MG63 (cell line): ENCODE results near the gene HECW1. TPM values are rescaled to one million over a fixed set of nuclear protein-coding genes. Genes with fewer than 3 reads are reported as not detected.
"Not testable (repeated sequence)": the region's sequence is repeated elsewhere in the genome, so short reads cannot be mapped to it uniquely, and the experiment has no call there.

Experiments used
- DNase-seq: peaks from one replicate; pipeline ENCODE4 v3.0.0-alpha.2; 2020
- H3K27me3 ChIP-seq: fragments of 250-450 bp; sonication (Bioruptor Pico); 2 replicates; pipeline ENCODE4 v1.5.1; 2020; ENCODE audit warnings: mild to moderate bottlenecking, moderate library complexity
- H3K36me3 ChIP-seq: fragments of 250-450 bp; sonication (Bioruptor Pico); 2 replicates; pipeline ENCODE4 v1.5.1; 2020; ENCODE audit warnings: mild to moderate bottlenecking, moderate library complexity
- H3K4me3 ChIP-seq: fragments of 250-450 bp; sonication (Bioruptor Pico); 2 replicates; pipeline ENCODE4 v1.5.1; 2020; ENCODE audit warnings: mild to moderate bottlenecking, moderate library complexity
- H3K9me3 ChIP-seq: fragments of 250-450 bp; sonication (Bioruptor Pico); 2 replicates; pipeline ENCODE4 v1.5.1; 2020; ENCODE audit warnings: mild to moderate bottlenecking, moderate library complexity
- total RNA-seq: library from RNA; depleted of rRNA; stranded (reverse); fragments of >200 nt; shearing (Covaris generic); gene quantifications from 2 replicates; pipeline ENCODE4 v1.2.3, GENCODE V29; 2014; ENCODE audit warnings: low replicate concordance; rRNA removed

HECW1 gene
- total RNA-seq, 1 experiment from 2014 or later, result 18.4 TPM

DNA sequence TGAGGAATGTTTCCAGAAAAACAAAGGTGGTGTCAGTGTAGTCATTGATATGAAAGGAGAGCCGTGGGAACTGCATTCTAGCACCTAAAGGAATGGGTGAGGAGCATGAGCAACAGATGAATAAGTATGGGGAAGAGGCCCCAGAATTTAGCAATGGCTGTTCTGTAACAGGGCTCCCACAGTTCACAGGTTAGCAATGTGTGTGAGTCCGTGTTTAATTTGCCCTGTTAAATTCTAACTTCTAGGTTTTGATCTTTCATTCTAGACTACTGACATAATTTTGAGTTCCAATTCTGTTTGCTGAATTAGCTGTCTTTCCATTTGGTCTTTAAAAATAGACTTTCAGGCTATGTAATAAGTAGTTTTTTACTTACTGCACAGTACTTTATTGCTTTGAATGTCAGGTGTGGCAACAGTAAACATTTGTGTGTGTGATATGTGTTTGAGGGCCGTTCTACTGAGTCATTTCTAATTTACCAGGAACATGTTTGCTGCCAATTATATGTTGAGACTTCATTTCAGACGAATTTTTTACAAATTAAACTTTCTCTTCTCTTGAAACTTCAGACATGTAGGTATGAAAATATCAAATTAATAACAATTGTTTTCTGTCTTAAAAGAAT, 479.2 kb downstream of the HECW1 start:
- Histone ChIP-seq H3K4me3 (no peak overlapping the region), H3K27me3 (no peaks in the 10 kb centered on the region), H3K36me3 (peaks cover 19% of the 10 kb centered on the region), H3K9me3 (no peaks in the 10 kb centered on the region)
- DNase-seq, result no peak

DNA sequence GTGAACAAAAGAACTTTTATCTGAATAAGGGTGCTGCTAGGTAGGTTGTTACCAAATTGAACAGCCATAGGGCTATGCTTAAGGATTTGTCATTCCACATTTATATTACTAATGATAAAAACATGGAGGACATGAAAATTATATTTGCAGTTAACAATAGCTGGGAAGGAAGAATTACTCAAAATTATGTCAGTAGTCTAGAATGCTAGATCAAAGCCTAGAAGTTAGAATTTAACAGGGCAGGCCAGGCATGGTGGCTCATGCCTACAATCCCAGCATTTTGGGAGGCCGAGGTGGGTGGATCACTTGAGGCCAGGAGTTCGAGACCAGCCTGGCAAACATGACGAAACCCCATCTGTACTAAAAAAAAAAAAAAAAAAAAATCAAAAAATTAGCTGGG, 479.9 kb downstream of the HECW1 start:
- no peaks in the 10 kb centered on the region for H3K9me3 ChIP-seq
- H3K27me3 ChIP-seq, result no peaks in the 10 kb centered on the region
- H3K36me3 ChIP-seq, result peaks cover 26% of the 10 kb centered on the region
- no peak for DNase-seq
- no peak overlapping the region for H3K4me3 ChIP-seq

DNA sequence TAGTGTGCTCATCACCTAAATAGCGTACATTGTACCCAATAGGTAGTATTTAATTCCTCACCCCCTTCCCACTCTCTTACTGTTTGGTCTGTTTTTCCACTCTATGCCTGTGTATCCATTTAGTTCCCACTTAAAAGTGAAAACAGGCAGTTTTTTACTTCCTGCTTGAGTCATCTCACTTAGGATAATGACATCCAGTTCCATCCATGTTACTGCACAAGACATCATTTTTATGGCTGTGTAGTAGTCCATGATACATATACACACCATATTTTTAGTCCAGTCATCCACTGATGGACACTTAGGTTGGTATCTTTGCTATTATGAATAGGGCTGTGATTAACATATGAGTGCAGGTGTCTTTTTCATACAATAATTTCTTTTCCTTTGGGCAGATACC, 480.6 kb downstream of the HECW1 start:
- no peak for DNase-seq
- H3K36me3 ChIP-seq, result peaks cover 33% of the 10 kb centered on the region
- H3K9me3 ChIP-seq, result no peaks in the 10 kb centered on the region
- no peaks in the 10 kb centered on the region for H3K27me3 ChIP-seq
- H3K4me3 ChIP-seq, result no peak overlapping the region

DNA sequence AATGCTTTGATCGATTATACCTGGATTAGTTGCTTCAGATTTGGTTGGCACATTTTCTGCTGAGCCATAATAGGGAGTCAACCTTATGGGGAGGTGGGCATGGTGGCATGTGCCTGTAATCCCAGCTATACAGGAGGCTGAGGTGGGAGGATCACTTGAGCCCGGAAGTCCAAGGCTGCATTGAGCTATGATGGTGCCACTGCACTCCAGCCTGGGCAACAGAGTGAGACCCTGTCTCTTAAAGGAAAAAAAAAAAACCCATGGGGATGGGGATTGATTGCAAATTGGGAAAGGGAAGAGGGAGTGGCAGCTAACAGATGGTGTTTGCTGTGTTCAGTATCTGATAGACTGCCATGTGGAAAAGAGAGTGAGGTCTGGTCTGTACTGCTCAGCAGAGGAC, 481.6 kb downstream of the HECW1 start:
- Histone ChIP-seq H3K27me3 (no peaks in the 10 kb centered on the region), H3K4me3 (no peak overlapping the region), H3K9me3 (no peaks in the 10 kb centered on the region), H3K36me3 (peaks cover 37% of the 10 kb centered on the region)
- no peak for DNase-seq

DNA sequence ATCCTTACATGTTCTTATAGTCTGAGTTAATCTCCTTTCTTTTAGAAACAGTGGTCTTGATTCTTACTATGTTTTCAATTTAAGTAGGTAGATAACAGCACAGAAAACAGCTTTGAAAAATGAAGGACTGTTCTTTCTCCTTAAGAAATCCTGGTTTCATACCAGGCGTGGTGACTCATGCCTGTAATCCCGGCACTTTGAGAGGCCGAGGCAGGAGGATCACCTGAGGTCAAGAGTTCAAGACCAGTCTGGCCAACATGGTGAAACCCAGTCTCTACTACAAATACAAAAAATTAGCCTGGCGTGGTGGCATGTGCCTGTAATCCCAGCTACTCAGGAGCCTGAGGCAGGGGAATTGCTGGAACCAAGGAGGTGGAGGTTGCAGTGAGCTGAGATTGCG, 484.0 kb downstream of the HECW1 start:
- peaks cover 53% of the 10 kb centered on the region for H3K36me3 ChIP-seq
- peak; percentile 25 for DNase-seq
- not testable (repeated sequence) for H3K4me3 ChIP-seq, H3K9me3 ChIP-seq, H3K27me3 ChIP-seq

DNA sequence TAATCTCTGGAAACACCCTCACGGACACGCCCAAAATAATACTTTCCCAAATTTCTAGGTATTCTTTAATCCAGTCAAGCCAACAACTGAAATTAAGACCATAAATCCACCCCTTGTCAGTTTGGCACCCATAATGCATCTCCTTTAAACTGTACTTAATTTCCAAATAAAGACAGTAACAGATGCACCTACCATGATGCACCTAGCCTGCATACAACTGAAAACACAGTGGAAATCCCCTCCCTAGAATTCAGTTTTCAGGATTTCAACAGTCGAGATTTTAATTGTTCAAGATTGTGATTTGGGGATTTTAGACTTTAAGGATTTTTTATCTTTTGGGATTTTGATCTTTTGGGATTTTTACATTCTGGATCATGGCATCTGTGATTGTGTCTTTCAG, 487.6 kb downstream of the HECW1 start:
- DNase-seq, result no peak
- no peaks in the 10 kb centered on the region for H3K9me3 ChIP-seq
- peaks cover 83% of the 10 kb centered on the region for H3K36me3 ChIP-seq
- H3K4me3 ChIP-seq, result no peak overlapping the region
- H3K27me3 ChIP-seq, result no peaks in the 10 kb centered on the region

DNA sequence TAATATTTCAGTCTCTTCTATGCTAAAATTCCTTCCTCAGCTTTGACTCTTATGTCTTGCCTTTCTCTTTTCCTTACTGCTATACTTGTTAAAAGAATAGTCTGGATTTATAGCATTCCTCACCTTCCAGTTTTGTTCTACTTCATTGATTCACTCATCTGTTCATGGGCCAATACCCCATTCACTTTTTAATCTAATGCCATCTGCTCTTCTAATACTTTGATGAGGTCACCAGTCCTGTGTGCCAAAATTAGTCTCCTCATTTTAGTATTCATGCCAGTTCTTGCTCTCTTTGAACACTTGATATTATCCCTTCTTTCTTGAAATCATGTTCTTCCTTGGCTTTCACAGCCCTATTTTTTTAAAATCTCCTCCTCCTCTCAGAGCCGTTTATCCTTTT, 489.8 kb downstream of the HECW1 start:
- no peak overlapping the region for H3K4me3 ChIP-seq
- no peaks in the 10 kb centered on the region for H3K9me3 ChIP-seq
- peaks cover 73% of the 10 kb centered on the region for H3K36me3 ChIP-seq
- DNase-seq, result no peak
- H3K27me3 ChIP-seq, result no peaks in the 10 kb centered on the region

DNA sequence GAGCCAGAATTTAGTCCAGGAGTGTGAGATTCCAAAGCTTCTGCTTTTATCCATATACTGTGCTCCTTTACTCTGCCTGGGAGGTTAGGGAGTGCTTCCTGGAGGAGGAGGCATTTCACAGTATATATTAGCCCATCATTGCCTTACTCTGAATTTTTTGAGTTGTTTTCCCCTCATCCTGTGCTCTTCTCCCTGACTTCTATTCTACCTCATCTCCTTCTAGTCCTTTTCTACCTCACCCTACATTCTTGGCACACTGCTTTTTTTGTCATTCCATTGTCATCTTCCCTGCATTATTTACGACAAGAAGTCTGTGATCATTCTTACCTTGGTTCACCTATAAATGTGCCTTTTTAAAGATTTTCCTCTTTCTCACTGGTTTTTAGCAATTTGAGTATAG, 491.8 kb downstream of the HECW1 start:
- Histone ChIP-seq H3K4me3 (no peak overlapping the region), H3K9me3 (no peaks in the 10 kb centered on the region), H3K36me3 (peaks cover 72% of the 10 kb centered on the region), H3K27me3 (no peaks in the 10 kb centered on the region)
- DNase-seq, result no peak

DNA sequence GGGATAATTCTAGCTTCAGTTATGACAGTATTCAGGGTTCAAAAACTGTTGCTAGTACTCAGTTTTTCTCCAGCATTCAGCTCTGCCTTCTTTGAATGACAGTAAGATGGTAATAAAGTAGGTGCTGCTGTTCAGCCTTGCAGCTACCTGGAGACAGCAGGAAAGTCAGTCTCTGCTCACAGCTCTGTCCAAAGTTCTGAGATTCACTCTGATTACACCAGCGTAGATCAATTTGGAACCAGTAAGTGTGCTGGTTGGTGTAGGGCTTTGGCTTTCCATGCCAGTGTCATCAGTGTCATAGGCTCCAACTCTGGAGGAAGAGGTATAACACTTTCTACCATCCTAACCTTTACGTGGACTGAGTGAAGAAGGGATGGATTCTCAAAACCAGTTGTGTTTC, 496.6 kb downstream of the HECW1 start:
- H3K27me3 ChIP-seq, result no peaks in the 10 kb centered on the region
- H3K4me3 ChIP-seq, result no peak overlapping the region
- H3K9me3 ChIP-seq, result no peaks in the 10 kb centered on the region
- peaks cover 62% of the 10 kb centered on the region for H3K36me3 ChIP-seq
- DNase-seq, result no peak

DNA sequence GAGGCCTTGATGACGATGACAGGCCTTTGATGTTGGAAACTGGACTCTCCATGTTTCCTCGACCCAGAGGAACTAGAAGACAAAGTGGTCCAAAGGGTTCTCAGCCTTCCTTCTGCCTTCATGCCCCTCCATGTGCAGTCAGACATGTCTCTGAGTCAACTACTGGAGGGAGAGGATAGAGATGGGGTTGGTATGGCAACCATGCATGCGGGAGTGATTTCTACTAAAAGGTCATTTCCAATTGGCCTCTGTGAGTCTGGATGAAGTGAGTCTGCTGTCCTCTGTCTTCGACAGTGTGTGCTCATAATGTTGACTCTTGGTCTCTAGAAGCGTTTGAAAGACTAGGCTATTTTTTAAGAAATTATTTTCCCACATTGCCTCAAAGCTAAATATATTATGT, 499.7 kb downstream of the HECW1 start:
- no peaks in the 10 kb centered on the region for H3K27me3 ChIP-seq
- H3K4me3 ChIP-seq, result no peak overlapping the region
- DNase-seq, result no peak
- no peaks in the 10 kb centered on the region for H3K9me3 ChIP-seq
- peaks cover 79% of the 10 kb centered on the region for H3K36me3 ChIP-seq

DNA sequence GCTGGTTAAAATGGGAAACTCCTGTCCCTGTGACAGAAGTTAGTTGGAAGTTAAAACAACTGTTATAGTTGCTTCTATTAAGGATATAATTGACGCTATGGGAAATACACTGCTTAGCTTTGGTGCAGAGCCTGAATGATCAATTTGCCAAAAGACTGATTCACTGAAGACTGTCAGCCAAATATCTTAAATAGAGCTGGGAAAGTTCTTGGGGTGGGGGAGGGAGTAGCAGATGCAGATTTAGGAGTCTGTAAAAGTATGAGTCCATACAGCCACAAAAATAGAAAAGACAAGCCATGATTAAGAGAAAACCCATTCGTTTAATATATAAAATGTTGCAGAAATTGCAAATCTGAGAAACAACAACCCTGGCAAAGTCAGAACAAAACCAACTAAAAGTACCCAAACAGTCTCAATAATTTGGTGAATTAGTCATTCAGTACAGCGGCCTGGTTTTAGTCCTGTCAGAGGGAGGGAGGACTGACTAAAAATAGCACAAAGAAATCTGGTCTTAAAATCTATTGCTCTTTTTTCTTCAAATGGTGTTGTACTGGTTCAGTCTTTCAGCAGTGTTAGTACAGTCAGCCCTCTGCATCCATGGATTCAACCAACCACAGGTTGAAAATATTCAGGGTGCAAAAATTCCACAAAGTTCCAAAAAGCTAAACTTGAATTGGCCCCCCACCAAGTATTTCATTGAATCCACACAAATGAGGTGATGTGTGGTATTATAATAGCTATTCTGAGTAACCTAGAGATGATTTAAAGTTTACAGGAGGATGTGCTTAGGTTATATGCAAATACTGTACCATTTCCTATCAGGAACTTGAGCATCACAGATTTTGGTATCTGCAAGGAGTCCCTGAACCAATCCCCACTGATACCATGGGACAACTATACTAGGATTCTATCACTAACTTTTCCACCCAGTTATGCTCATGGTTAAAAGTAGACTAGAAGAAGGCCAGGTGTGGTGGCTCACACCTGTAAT, 500.4 kb downstream of the HECW1 start:
- peak; percentile 24 for DNase-seq
- Histone ChIP-seq H3K9me3 (no peaks in the 10 kb centered on the region), H3K4me3 (no peak overlapping the region), H3K36me3 (peaks cover 84% of the 10 kb centered on the region), H3K27me3 (no peaks in the 10 kb centered on the region)

Other genes starting within 250 kb of the HECW1 start
- 10.1 and 32.5 TPM in 2 replicates for gene C7orf25, start 200.6 kb upstream of the HECW1 start, total RNA-seq
- 168 and 287 TPM in 2 replicates for gene PSMA2, start 180.5 kb upstream of the HECW1 start, total RNA-seq
- 103 and 117 TPM in 2 replicates for gene MRPL32, start 180.3 kb upstream of the HECW1 start, total RNA-seq